ENCODE measurements around the gene MEPE.

DNA sequence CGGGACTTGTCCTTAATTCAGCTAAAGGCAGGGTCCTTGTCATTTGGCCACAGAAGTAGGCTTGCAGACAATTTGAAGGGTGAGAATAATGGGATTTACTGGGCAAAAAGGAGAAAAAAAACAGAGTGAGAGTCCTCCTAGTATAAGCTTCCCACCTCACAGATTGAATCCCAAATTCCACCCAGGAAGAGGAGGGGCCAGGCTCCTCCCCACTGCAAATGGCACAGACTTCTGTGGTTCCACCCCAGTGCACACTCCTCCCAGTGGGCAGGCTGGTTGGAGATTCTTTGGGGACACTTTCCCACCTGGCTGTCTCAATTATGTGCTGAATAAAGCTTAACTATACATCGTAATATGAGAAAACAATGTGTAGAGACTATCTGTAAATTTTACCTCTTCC is 31.6 kb downstream of the MEPE start:
- TF ChIP-seq TCF4 (CRISPR knock-in tag; IDR thresholded peaks at IDR 0.05; ENCODE audit: borderline replicate concordance) = no peak
- TF ChIP-seq ZNF8 (CRISPR knock-in tag; IDR thresholded peaks at IDR 0.05) = no peak
- TF ChIP-seq ZNF565 (CRISPR knock-in tag; conservative IDR thresholded peaks at IDR 0.05; ENCODE audit: low read depth) = no peak
